IPS DF 4.7 (cell line): ENCODE results near the gene XRCC4.
"Not testable (repeated sequence)": the region's sequence is repeated elsewhere in the genome, so short reads cannot be mapped to it uniquely, and the experiment has no call there.

Source experiments
- DNase-seq: peaks from one replicate; pipeline ENCODE4 v3.0.0-alpha.2; 2013; ENCODE audit warnings: low spot score; ENCODE audit errors: extremely low read depth

Gene XRCC4

GRCh38 chr5:83177803-83178202, 100.5 kb downstream of the XRCC4 start:
- DNase-seq, result no peak

- no peak for DNase-seq
Measured at GRCh38 chr5:83179966-83180365, 102.6 kb downstream of the XRCC4 start.

GRCh38 chr5:83184534-83184933, 107.2 kb downstream of the XRCC4 start:
- no peak for DNase-seq

- DNase-seq, result no peak
Measured at GRCh38 chr5:83192947-83193346, 115.6 kb downstream of the XRCC4 start.

- no peak for DNase-seq
Measured at GRCh38 chr5:83197326-83197967, 120.1 kb downstream of the XRCC4 start.

- no peak for DNase-seq
Measured at GRCh38 chr5:83199126-83199525, 121.8 kb downstream of the XRCC4 start.

- no peak for DNase-seq
Measured at GRCh38 chr5:83204651-83205050, 127.3 kb downstream of the XRCC4 start.

GRCh38 chr5:83209963-83210362, 132.6 kb downstream of the XRCC4 start:
- no peak for DNase-seq

GRCh38 chr5:83219077-83219476, 141.7 kb downstream of the XRCC4 start:
- DNase-seq, result no peak

- no peak for DNase-seq
Measured at GRCh38 chr5:83219495-83219894, 142.1 kb downstream of the XRCC4 start.

- no peak for DNase-seq
Measured at GRCh38 chr5:83220331-83220730, 143.0 kb downstream of the XRCC4 start.

- no peak for DNase-seq
Measured at GRCh38 chr5:83222906-83223305, 145.6 kb downstream of the XRCC4 start.

- DNase-seq, result no peak
Measured at GRCh38 chr5:83227611-83228010, 150.3 kb downstream of the XRCC4 start.

GRCh38 chr5:83230511-83230910, 153.2 kb downstream of the XRCC4 start:
- no peak for DNase-seq

GRCh38 chr5:83244516-83244915, 167.2 kb downstream of the XRCC4 start:
- no peak for DNase-seq

GRCh38 chr5:83245037-83245436, 167.7 kb downstream of the XRCC4 start:
- DNase-seq, result no peak

GRCh38 chr5:83246071-83246470, 168.7 kb downstream of the XRCC4 start:
- DNase-seq, result no peak

- DNase-seq, result no peak
Measured at GRCh38 chr5:83249156-83249555, 171.8 kb downstream of the XRCC4 start.

- DNase-seq, result no peak
Measured at GRCh38 chr5:83251849-83252248, 174.5 kb downstream of the XRCC4 start.

GRCh38 chr5:83253720-83254119, 176.4 kb downstream of the XRCC4 start:
- DNase-seq, result no peak

- DNase-seq, result no peak
Measured at GRCh38 chr5:83255268-83255667, 177.9 kb downstream of the XRCC4 start.

GRCh38 chr5:83256091-83256780, 178.9 kb downstream of the XRCC4 start:
- DNase-seq, result no peak

GRCh38 chr5:83257684-83258083, 180.3 kb downstream of the XRCC4 start:
- DNase-seq, result not testable (repeated sequence)
